Tibial artery (tissue), 4 donors: ENCODE results near the gene NECTIN1.

Source experiments
- DNase-seq, 2 donors: peaks; one replicate each; pipeline ENCODE4 v3.0.0-alpha.2; 2019
- H3K27ac ChIP-seq, 2 donors: fragments of 200-600 bp; sonication (generic) in 1 of 2; 1 replicate in 1 of 2; 2 replicates in 1 of 2; pipeline ENCODE4 v1.5.1; 2018 to 2019; ENCODE audit warnings: mild to moderate bottlenecking in 1 of 2
- H3K27me3 ChIP-seq, 2 donors: fragments of 200-600 bp; sonication (generic) in 1 of 2; one replicate each; pipeline versions ENCODE4 v1.5.1 to v1.6.0; 2016 to 2019
- H3K36me3 ChIP-seq, 3 donors: fragments of 200-600 bp; sonication (generic) in 2 of 3; one replicate each; pipeline ENCODE4 v1.5.1; 2016 to 2019; ENCODE audit warnings: mild to moderate bottlenecking in 2 of 3
- H3K4me1 ChIP-seq, 4 donors: fragments of 200-600 bp; sonication (generic) in 2 of 4; 1 replicate in 3 of 4; 2 replicates in 1 of 4; pipeline ENCODE4 v1.5.1; 2016 to 2019
- H3K4me3 ChIP-seq, 2 donors: fragments of 200-600 bp; sonication (generic) in 1 of 2; 1 replicate in 1 of 2; 2 replicates in 1 of 2; pipeline ENCODE4 v1.5.1; 2018 to 2019; ENCODE audit warnings: mild to moderate bottlenecking in 2 of 2
- H3K9me3 ChIP-seq, 3 donors: fragments of 200-600 bp; sonication (generic) in 1 of 3; one replicate each; pipeline ENCODE4 v1.5.1; 2016 to 2019
- CTCF ChIP-seq, 2 experiments: fragments of 200-600 bp in 1 of 2; fragments of 450-650 bp in 1 of 2; IDR thresholded peaks; one replicate each; pipeline ENCODE4 v1.5.1; 2017 to 2019; ENCODE audit warnings: antibody characterized with exemption in 2 of 2, mild to moderate bottlenecking in 1 of 2, moderate library complexity in 1 of 2
- intact Hi-C: fragments of 100-400 bp; cut with DNase I; formaldehyde crosslinking; loops from one replicate; pipeline ENCODE4 v1.15.0; 2023; ENCODE audit warnings: low total_unique reads

The NECTIN1 gene

GRCh38 chr11:119723243-119723951 is 5.6 kb downstream of the NECTIN1 start:
- Histone ChIP-seq H3K4me1 (peaks cover 0 to 34% (median 23%) of the 10 kb centered on the region in 4 donors), H3K27me3 (no peaks in the 10 kb centered on the region), H3K36me3 (no peaks in the 10 kb centered on the region), H3K9me3 (no peaks in the 10 kb centered on the region), H3K4me3 (no peak overlapping the region), H3K27ac (no peak overlapping the region)
- TF ChIP-seq CTCF (IDR thresholded peaks at IDR 0.05) = no peak
- no peak for DNase-seq
- intact Hi-C loops = loop anchor here (10.0 kb wide), 1 partner anchor 239 kb away; no protein-coding TSS in a partner anchor

- Histone ChIP-seq H3K36me3 (no peaks in the 10 kb centered on the region), H3K27ac (no peak overlapping the region), H3K27me3 (no peaks in the 10 kb centered on the region), H3K9me3 (no peaks in the 10 kb centered on the region), H3K4me1 (peaks cover 0 to 25% (median 15%) of the 10 kb centered on the region in 4 donors), H3K4me3 (no peak overlapping the region)
- TF ChIP-seq CTCF (IDR thresholded peaks at IDR 0.05) = no peak
- intact Hi-C loops = loop anchor here (10.0 kb wide), 1 partner anchor 238 kb away; no protein-coding TSS in a partner anchor
- no peak for DNase-seq
These were observed 6.7 kb downstream of the NECTIN1 start for GRCh38 chr11:119722281-119722794.

GRCh38 chr11:119721129-119722120 is 7.6 kb downstream of the NECTIN1 start:
- Histone ChIP-seq H3K9me3 (no peaks in the 10 kb centered on the region), H3K4me3 (no peak overlapping the region), H3K27me3 (no peaks in the 10 kb centered on the region), H3K36me3 (no peaks in the 10 kb centered on the region), H3K27ac (no peak overlapping the region), H3K4me1 (peaks cover 0 to 15% (median 7%) of the 10 kb centered on the region in 4 donors)
- no peak for DNase-seq
- intact Hi-C loops = loop anchor here (10.0 kb wide), 1 partner anchor 237 kb away; no protein-coding TSS in a partner anchor
- TF ChIP-seq CTCF (IDR thresholded peaks at IDR 0.05) = peak; percentile 23 to 29

GRCh38 chr11:119720311-119720913 is 8.6 kb downstream of the NECTIN1 start:
- TF ChIP-seq CTCF (IDR thresholded peaks at IDR 0.05) = no peak
- Histone ChIP-seq H3K9me3 (no peaks in the 10 kb centered on the region), H3K27ac (no peak overlapping the region), H3K36me3 (no peaks in the 10 kb centered on the region), H3K27me3 (no peaks in the 10 kb centered on the region), H3K4me1 (peaks cover 0 to 14% (median 6%) of the 10 kb centered on the region in 4 donors), H3K4me3 (no peak overlapping the region)
- intact Hi-C loops = loop anchor here (10.0 kb wide), 1 partner anchor 236 kb away; no protein-coding TSS in a partner anchor
- DNase-seq = no peak
